ENCODE measurements around the gene PRDM13.
"Not testable (repeated sequence)": the region's sequence is repeated elsewhere in the genome, so short reads cannot be mapped to it uniquely, and the experiment has no call there.

The PRDM13 gene

DNA sequence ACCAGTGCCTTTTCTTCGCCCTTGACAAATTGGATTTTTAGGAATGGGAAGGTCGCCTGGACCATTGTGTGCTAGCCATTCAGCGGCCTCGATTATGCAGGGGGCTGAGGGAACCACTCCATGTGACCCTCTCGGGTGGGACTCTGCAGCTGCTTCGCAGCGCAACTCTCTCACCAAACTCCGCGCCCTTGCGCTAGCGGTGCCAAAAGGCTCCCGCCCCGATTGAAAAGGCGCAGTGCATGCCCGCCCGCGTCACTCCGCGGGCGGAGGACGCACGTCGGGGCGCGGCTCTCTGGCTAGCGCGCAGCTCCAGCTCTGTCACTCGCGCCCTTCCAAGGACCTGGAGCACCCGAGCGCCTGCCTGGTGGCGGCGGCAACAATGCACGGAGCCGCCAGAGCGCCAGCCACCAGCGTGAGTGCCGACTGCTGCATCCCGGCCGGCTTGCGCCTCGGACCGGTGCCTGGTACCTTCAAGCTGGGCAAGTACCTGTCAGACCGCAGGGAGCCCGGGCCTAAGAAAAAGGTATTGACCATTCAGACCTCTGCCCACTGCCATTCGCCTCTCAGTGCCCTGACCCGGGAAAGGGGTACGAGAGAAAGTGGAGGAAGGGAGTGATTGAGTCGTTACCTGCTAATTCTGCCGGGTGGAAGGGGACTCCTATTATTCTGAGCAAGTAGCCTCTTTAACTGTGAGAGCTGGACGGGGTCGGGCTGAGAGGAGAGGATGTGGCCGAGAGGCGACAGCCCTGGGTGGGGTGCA is at the start of gene PRDM13:
PRDM13 (plus strand) TSS at position 178 of the 760 bp plus-strand sequence; CDS start at position 380, 202 bp downstream.
- no peak for DNase-seq (ENCODE audit: low read depth)

DNA sequence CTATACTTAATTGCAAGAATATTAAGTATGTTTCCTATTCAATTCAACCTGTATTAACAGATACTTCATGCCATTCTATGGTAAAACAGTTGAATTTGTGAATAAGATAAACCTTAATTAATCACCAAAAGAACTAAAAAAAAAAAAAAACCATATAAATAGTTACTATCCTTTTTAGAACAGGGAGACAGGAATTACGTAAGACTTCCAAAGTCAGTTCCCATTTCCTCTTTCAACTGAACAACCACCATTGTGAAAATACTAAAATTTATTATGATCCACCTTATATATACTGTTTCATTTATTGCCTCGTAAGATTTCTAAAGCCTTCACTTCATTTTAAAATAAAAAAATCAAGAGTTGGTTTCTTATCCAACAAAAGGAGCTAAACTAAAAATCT is 47.6 kb upstream of the PRDM13 start:
- no peak for DNase-seq (ENCODE audit: low read depth)

- DNase-seq (ENCODE audit: low read depth) = no peak
Observed at GRCh38 chr6:99560668-99561067, 46.0 kb upstream of the PRDM13 start.

GRCh38 chr6:99563056-99563723 is 43.4 kb upstream of the PRDM13 start:
- no peak for DNase-seq (ENCODE audit: low read depth)

DNA sequence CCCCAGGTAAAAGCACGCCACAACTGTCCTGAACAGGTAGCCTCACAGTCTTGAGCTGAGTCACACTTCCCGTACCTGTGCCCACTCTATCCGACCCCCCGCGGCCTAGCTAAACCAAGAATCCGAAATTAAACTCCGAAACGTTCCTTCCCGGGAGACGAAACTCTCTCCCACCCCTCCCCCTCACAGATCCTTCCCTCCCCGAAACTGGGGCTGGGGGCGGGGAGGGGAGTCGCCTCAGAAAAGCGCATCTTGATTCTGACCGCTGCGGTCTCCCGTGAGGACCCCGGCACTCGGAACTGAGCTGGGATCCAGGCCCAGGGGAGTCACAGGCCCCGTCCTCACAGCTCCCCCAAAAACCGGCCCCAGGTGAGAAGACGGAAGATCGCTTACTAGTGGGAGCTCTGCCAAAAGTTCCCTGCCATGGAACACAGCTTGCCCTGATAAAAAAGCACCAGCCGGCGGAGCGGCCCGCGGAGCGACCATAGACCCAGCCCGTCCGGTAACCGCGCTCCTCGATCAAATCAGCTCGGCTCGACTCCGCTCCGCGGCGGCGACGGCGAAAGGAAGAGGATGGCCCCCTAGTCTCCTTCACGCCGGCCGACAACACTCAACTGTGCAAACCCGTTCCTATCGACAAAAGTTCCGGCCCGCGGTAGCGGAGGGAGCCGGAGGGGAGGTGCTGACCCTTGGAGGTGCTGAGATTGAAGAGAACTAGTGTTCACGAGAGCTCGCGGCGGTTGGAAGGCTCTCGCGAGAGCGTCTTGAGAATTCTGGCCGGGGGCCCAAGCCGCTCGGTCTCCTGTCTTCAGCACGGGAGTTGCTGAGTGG is 38.3 kb upstream of the PRDM13 start, which contains the start of gene CCNC:
CCNC (minus strand) TSS at position 558 of the 831 bp plus-strand sequence; CDS start at position 425, 133 bp downstream.
- DNase-seq (ENCODE audit: low read depth) = peak; percentile 77

- DNase-seq (ENCODE audit: low read depth) = no peak
Observed at GRCh38 chr6:99573980-99574617, 32.5 kb upstream of the PRDM13 start.

DNA sequence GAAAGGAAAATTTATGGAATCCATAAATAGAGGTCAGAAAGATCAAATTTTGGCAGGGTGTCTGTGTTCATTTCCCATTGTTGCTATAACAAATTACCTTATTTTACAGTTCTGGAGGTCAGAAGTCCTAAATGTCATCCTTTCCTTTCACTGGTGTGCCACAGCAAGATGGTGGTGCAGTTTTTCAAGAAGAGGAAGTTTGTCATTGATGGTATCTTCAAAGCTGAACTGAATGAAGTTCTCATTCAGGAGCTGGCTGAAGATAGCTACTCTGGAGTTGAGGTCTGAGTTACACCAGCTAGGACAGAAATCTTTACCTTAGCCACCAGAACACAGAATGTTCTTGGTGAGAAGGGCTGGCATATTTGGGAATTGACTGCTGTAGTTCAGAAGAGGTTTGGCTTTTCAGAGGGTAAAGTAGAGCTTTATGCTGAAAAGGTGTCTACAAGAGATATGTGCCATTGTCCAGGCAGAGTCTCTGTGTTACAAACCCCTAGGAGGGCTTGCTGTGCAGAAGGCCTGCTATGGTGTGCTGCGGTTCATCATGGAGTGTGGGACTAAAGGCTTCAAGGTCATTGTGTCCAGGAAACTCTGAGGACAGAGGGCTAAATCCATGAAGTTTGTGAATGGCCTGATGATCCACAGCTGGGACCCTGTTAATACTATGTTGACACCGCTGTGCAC is 30.9 kb upstream of the PRDM13 start:
- no peak for DNase-seq (ENCODE audit: low read depth)

GRCh38 chr6:99579781-99580180 is 26.9 kb upstream of the PRDM13 start:
- no peak for DNase-seq (ENCODE audit: low read depth)

DNA sequence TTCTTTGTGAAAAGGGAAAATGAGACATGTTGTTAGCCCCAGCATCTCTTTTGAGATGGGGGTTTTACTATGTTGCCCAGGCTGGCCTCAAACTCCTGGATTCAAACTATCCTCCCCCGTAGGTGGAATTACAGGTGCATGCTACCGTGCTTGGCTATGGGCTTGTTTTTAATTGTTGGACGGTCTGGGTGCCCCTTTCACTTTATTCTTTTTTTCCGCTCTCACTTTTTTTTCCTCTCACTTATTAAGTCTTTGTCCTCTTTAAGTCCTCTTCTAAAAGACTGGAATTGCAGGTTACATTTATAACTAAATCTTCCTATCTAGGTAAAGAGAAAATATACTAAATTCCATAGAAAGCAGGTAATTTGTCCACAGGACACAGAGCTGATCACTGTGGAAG is 18.8 kb upstream of the PRDM13 start:
- DNase-seq (ENCODE audit: low read depth) = no peak

DNA sequence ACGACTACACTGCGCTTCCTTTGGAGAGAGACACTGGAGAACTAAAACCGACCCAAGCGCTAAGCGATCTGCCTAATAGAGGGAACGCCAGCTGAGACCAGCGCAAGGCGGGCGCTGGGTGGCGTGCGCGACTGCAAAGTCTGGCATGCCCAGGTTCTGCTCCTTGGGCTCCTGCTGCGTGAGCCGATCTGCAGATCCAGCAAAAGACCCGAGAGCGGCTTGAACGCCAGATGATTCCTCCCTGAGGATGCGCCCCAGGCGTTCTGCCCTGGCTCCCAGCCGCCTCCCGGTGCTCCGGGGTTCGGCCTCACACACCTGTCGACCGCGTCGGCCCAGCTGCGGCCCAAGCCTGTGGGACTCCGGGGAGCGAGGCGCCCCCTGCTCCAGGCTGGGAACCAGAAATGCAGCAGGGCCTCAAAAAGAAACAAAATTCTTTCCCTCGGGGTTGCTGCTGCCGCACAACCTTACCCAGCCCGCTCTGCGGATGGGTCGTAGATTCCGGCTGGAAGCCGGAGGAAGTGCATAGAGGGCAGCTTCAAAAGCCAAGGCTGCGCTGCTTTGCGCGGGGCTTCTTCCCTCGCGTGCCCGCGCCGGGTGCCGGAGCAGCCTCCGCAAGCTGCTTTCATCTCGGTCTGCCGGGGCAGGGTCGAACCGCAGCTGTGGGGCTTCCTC is 17.9 kb upstream of the PRDM13 start:
- DNase-seq (ENCODE audit: low read depth) = no peak

DNA sequence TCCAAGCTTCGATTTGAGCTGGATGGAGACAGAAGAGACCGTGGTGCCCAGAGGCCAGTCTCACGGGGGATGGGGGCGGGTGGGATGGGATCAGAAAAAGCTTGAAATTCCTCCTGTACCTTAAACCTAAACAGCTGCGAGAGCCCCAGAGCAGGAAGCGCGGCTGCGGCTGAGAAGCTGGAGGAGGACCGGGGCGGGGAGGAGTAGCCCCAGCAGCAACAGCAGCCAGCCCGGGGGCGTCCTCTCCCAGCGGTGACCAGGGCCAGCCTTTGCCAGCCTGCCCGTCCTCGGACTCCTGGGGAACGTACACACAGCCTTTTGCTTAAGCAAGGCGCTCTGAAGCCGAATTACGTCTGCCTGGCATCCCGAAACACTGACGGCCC is 17.4 kb upstream of the PRDM13 start:
- DNase-seq (ENCODE audit: low read depth) = no peak

DNA sequence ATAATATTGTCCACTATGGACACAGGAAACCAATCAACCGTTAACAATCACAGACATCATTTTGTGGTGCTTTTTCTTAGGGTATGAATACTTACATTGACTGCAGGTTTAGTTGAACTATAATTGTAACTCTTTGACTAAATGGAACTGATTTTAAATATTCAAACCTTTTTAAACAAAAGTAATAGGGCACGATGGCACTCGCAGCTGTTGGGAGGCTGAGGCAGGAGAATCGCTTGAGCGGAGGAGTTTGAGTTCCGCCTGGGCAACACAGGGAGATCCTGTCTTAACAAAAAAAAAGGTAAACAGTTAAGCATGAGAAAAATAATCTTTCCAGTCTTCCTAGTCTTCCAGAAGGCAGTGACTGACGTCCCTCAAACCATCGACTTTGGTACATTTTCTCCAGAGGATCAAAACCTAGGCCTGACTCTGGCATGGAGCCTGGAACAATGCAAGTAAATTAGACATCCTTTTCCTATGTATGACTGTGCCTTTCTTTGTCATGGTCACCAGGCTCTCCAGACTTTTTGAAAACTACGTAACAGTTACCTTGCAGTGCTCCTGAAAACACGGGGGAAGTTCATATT is 16.6 kb upstream of the PRDM13 start:
- no peak for DNase-seq (ENCODE audit: low read depth)

- no peak for DNase-seq (ENCODE audit: low read depth)
Observed at GRCh38 chr6:99590728-99591672, 15.6 kb upstream of the PRDM13 start.

DNA sequence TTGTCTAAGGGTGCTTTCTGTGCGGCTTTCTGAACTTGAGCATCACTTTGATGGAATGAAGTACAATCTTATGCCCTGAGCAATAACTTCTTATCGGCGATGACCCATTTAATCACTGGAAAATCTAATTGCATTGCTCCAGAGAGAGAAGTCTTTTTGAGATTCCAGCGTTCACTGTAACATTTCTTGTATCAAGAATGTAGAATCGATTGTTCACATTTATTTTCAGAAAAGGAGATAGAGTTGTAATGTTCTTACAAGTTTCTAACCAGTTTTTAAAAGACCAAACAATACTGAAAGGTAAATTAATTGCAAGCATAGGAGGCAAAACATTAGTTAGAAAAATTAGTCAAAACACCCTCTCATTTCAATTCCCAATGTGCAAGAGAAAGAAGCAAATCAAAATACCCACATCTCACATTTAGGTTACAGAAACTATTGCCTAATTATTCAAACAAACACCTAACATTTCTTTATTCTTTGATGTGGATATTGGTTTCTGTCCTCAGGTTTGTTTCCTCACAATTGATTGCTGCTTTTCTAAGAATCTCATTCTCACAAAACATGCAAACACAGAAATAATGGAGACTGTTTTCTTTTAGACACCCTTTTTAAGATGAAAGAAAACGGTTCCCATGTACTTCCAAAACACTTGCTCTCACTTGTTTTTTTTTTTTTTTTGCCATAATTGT is 14.8 kb upstream of the PRDM13 start:
- no peak for DNase-seq (ENCODE audit: low read depth)

- peak; percentile 53 for DNase-seq (ENCODE audit: low read depth)
Observed at GRCh38 chr6:99592900-99593299, 13.7 kb upstream of the PRDM13 start.

GRCh38 chr6:99594696-99595095 is 11.9 kb upstream of the PRDM13 start:
- not testable (repeated sequence) for DNase-seq (ENCODE audit: low read depth)

- no peak for DNase-seq (ENCODE audit: low read depth)
Observed at GRCh38 chr6:99602520-99603420, 3.9 kb upstream of the PRDM13 start.
